Measurements from ENCODE around the gene CCNA1.

The CCNA1 gene

DNA sequence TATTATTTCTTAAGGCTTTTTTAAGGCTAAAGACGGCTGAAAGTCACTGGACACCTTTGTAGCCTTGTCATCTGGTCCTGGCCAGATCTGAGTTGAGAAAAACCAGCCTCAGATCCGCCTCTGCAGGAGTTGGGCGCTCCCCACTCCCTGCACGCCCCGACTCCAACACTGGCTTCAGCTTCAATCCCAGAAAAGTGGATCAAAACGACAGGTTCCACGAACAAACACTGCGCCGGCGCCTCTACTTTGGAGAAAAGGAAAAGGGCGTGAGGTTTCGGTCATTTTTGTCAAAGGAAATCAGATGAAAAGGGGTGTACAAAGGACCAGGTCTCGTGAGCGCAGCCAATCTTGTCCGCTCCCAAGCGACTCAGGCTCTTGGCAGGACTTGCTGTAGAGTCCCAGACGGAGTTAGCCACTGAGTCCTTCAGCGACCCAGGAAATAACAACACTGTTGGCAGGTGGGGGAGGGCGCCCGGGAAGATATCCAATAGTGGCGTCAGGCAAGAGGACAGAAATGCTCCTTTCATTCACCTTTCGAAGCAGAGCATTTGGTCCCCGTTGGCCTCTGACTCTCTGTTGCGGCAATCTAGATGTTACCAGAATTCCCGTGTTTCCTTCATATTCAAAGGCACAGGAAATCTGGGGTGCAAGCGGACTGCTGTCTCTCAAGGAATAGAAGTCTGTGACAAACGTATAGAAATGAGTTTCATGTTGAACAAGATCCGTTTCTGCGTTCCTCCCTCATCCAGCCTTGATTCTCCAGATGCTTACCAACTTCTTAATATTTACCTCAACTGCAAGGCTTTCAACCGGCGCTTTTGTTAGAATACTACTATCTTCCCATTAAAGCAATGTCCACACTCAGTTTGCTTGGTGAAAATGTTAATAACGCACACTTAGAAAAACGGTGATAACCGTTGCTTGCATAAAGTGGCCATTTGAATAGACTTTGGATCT is 1.8 kb upstream of the CCNA1 start:
- Histone ChIP-seq H3K9me2 (replicated peaks; ENCODE audit: insufficient read depth, low read length) (no peaks in the 10 kb centered on the region), H3K9me3 (ENCODE audit: insufficient read depth, low read length) (no peaks in the 10 kb centered on the region), H3K36me3 (ENCODE audit: low read length) (no peaks in the 10 kb centered on the region), H3F3A (ENCODE audit: insufficient read depth) (no peaks in the 10 kb centered on the region), H3K4me3 (ENCODE audit: insufficient read depth, low read length, poor library complexity, severe bottlenecking) (no peak overlapping the region), H3K9ac (ENCODE audit: low read length) (no peak overlapping the region), H3K79me2 (ENCODE audit: insufficient read depth, low read length) (no peaks in the 10 kb centered on the region), H3K27me3 (ENCODE audit: low read length) (no peaks in the 10 kb centered on the region), H3K27ac (ENCODE audit: low read depth, low read length) (no peak overlapping the region), H2AFZ (ENCODE audit: low read depth, low read length, severe bottlenecking) (no peak overlapping the region), H4K20me1 (ENCODE audit: low read depth, low read length) (no peaks in the 10 kb centered on the region), H3K4me2 (ENCODE audit: low read depth, low read length, poor library complexity, severe bottlenecking) (no peak overlapping the region)
- TF ChIP-seq EZH2phosphoT487 (conservative IDR thresholded peaks at IDR 0.05; ENCODE audit: low read length), result no peak
- TF ChIP-seq, protein P1, sequence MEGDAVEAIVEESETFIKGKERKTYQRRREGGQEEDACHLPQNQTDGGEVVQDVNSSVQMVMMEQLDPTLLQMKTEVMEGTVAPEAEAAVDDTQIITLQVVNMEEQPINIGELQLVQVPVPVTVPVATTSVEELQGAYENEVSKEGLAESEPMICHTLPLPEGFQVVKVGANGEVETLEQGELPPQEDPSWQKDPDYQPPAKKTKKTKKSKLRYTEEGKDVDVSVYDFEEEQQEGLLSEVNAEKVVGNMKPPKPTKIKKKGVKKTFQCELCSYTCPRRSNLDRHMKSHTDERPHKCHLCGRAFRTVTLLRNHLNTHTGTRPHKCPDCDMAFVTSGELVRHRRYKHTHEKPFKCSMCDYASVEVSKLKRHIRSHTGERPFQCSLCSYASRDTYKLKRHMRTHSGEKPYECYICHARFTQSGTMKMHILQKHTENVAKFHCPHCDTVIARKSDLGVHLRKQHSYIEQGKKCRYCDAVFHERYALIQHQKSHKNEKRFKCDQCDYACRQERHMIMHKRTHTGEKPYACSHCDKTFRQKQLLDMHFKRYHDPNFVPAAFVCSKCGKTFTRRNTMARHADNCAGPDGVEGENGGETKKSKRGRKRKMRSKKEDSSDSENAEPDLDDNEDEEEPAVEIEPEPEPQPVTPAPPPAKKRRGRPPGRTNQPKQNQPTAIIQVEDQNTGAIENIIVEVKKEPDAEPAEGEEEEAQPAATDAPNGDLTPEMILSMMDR (IDR thresholded peaks at IDR 0.05; ENCODE audit: insufficient read depth, low read length, poor library complexity, severe bottlenecking), result no peak

DNA sequence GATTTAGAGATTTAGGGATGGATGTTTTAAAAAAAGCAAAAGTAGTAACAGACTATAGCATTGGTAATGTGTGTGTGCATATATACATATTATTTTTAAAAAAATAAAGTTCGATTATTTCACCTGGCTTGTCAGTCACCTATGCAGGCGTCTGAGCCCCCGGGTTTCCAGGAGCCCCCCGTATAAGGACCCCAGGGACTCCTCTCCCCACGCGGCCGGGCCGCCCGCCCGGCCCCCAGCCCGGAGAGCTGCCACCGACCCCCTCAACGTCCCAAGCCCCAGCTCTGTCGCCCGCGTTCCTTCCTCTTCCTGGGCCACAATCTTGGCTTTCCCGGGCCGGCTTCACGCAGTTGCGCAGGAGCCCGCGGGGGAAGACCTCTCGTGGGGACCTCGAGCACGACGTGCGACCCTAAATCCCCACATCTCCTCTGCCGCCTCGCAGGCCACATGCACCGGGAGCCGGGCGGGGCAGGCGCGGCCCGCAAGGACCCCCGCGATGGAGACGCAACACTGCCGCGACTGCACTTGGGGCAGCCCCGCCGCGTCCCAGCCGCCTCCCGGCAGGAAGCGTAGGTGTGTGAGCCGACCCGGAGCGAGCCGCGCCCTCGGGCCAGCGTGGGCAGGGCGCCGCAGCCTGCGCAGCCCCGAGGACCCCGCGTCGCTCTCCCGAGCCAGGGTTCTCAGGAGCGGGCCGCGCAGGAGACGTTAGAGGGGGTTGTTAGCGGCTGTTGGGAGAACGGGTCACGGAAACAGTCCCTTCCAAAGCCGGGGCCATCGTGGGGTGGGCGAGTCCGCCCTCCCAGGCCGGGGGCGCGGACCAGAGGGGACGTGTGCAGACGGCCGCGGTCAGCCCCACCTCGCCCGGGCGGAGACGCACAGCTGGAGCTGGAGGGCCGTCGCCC is 840 bp upstream of the CCNA1 start:
- Histone ChIP-seq H3K9me2 (replicated peaks; ENCODE audit: insufficient read depth, low read length) (no peaks in the 10 kb centered on the region), H3K36me3 (ENCODE audit: low read length) (no peaks in the 10 kb centered on the region), H2AFZ (ENCODE audit: low read depth, low read length, severe bottlenecking) (no peak overlapping the region), H3K4me3 (ENCODE audit: insufficient read depth, low read length, poor library complexity, severe bottlenecking) (no peak overlapping the region), H3K79me2 (ENCODE audit: insufficient read depth, low read length) (no peaks in the 10 kb centered on the region), H3K9ac (ENCODE audit: low read length) (no peak overlapping the region), H3F3A (ENCODE audit: insufficient read depth) (no peaks in the 10 kb centered on the region), H3K4me2 (ENCODE audit: low read depth, low read length, poor library complexity, severe bottlenecking) (no peak overlapping the region), H4K20me1 (ENCODE audit: low read depth, low read length) (no peaks in the 10 kb centered on the region), H3K27ac (ENCODE audit: low read depth, low read length) (no peak overlapping the region), H3K27me3 (ENCODE audit: low read length) (no peaks in the 10 kb centered on the region), H3K9me3 (ENCODE audit: insufficient read depth, low read length) (no peaks in the 10 kb centered on the region)
- TF ChIP-seq, protein P1 (IDR thresholded peaks at IDR 0.05; ENCODE audit: insufficient read depth, low read length, poor library complexity, severe bottlenecking), result no peak
- no peak for TF ChIP-seq EZH2phosphoT487 (conservative IDR thresholded peaks at IDR 0.05; ENCODE audit: low read length)

DNA sequence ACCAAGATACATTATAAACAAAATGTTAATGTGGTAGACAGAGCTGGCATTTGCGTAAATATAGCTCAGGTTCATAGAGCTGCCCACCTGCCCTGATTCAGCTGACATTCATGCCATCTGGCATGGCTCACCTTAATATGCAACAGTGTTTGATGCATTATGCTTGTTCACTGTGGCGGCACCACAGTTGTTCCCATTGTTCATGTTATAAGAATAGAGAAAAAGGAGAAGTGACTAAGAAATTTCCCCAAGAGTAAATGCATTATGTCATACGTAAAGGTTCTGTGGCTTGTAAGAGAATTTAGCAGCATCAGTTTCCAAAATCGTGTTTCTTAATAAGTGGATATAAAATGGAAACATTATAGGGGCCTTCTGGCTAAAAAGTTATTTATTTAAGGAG is 4.5 kb downstream of the CCNA1 start:
- Histone ChIP-seq H3K4me3 (ENCODE audit: insufficient read depth, low read length, poor library complexity, severe bottlenecking) (no peak overlapping the region), H3K27me3 (ENCODE audit: low read length) (no peaks in the 10 kb centered on the region), H3K9me3 (ENCODE audit: insufficient read depth, low read length) (no peaks in the 10 kb centered on the region), H3F3A (ENCODE audit: insufficient read depth) (no peaks in the 10 kb centered on the region), H3K9ac (ENCODE audit: low read length) (no peak overlapping the region), H3K36me3 (ENCODE audit: low read length) (no peaks in the 10 kb centered on the region), H3K27ac (ENCODE audit: low read depth, low read length) (no peak overlapping the region), H3K79me2 (ENCODE audit: insufficient read depth, low read length) (no peaks in the 10 kb centered on the region), H4K20me1 (ENCODE audit: low read depth, low read length) (no peaks in the 10 kb centered on the region), H3K4me2 (ENCODE audit: low read depth, low read length, poor library complexity, severe bottlenecking) (no peak overlapping the region), H3K9me2 (replicated peaks; ENCODE audit: insufficient read depth, low read length) (no peaks in the 10 kb centered on the region), H2AFZ (ENCODE audit: low read depth, low read length, severe bottlenecking) (no peak overlapping the region)
- TF ChIP-seq, protein P1 (IDR thresholded peaks at IDR 0.05; ENCODE audit: insufficient read depth, low read length, poor library complexity, severe bottlenecking), result no peak
- no peak for TF ChIP-seq EZH2phosphoT487 (conservative IDR thresholded peaks at IDR 0.05; ENCODE audit: low read length)

Data from SU-DHL-6 (cell line).